Measurements from ENCODE around the gene CD2AP.

DNA sequence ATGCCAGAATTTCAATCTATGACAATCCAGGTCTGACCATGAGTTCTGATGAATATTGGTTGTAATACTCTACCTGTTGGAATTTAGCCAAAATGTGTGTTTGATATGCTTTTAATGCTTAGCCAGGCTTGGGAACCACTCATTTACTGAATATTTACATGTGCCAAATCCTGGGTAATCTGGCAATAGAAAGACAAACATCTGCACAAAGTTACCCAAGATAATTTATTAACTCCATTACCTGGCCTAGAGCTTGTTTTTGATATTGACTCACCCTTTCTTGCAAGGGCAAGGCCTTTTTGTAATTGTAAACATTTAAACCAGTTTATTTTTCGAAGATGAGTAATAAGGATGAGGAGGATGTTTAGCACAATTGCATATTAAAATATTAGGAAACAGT is 13.5 kb upstream of the CD2AP start:
- TF ChIP-seq, protein P1, sequence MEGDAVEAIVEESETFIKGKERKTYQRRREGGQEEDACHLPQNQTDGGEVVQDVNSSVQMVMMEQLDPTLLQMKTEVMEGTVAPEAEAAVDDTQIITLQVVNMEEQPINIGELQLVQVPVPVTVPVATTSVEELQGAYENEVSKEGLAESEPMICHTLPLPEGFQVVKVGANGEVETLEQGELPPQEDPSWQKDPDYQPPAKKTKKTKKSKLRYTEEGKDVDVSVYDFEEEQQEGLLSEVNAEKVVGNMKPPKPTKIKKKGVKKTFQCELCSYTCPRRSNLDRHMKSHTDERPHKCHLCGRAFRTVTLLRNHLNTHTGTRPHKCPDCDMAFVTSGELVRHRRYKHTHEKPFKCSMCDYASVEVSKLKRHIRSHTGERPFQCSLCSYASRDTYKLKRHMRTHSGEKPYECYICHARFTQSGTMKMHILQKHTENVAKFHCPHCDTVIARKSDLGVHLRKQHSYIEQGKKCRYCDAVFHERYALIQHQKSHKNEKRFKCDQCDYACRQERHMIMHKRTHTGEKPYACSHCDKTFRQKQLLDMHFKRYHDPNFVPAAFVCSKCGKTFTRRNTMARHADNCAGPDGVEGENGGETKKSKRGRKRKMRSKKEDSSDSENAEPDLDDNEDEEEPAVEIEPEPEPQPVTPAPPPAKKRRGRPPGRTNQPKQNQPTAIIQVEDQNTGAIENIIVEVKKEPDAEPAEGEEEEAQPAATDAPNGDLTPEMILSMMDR (IDR thresholded peaks at IDR 0.05), result no peak
- no peak for TF ChIP-seq POLR2A (IDR thresholded peaks at IDR 0.05)

All from vagina (tissue), 2 donors.